MM.1S (cell line): ENCODE data around the gene PFN2.

Experiments used
- CTCF ChIP-seq: fragments of 300-600 bp; sonication (generic); IDR thresholded peaks from 2 replicates; pipeline ENCODE4 v1.5.1; 2016; ENCODE audit warnings: antibody characterized with exemption, low read length, mixed read lengths
- EZH2 ChIP-seq: fragments of 300-600 bp; sonication (generic); optimal IDR thresholded peaks from 2 replicates; pipeline ENCODE3; 2017; ENCODE audit warnings: low read depth, mild to moderate bottlenecking, antibody characterized with exemption, low read length, mixed read lengths

GRCh38 chr3:149936812-149937230 lies 33.9 kb downstream of the PFN2 start:
- TF ChIP-seq CTCF: peak; percentile 85
- no peak for TF ChIP-seq EZH2
